ENCODE measurements around the gene ANKLE1.
"Not testable (repeated sequence)": the region's sequence is repeated elsewhere in the genome, so short reads cannot be mapped to it uniquely, and the experiment has no call there.

ANKLE1 gene

DNA sequence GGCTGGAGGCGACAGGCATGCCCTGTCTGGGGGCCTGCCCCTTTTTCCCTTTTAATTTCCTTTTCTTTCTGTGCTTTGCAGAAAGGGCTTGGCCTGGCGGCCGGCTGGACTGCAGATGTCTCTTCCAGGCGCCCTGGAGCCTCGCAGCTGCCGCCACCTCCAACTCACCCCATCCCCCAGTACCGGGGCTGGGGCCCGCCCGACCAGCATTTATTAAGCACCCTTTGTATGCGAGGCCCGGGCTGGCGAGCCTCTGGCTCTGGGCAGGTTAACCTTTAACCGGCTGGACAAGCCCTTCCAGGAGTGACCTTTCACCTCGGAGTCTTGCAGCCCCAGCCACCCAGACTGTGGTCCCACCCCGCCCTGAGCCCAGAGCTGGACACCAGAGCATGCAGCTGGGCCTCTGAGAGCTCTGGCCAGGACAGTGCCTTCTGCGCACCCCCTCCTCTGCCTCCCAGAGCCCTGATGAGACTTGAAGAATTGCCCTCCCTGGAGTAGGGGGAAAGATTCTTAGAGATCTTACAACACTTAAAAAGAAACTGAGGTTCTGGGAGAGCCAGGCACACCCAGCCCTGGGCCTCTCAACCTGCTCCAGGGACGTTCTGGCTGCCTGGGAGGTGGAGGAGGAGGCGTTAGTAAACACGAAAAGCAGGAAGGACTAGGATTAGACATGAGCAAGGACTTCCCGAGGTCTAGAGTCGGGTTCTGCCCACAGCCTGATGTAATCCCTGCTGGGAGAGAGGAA lies 34.8 kb upstream of the ANKLE1 start:
- DNase-seq (ENCODE audit: low spot score) = no peak

DNA sequence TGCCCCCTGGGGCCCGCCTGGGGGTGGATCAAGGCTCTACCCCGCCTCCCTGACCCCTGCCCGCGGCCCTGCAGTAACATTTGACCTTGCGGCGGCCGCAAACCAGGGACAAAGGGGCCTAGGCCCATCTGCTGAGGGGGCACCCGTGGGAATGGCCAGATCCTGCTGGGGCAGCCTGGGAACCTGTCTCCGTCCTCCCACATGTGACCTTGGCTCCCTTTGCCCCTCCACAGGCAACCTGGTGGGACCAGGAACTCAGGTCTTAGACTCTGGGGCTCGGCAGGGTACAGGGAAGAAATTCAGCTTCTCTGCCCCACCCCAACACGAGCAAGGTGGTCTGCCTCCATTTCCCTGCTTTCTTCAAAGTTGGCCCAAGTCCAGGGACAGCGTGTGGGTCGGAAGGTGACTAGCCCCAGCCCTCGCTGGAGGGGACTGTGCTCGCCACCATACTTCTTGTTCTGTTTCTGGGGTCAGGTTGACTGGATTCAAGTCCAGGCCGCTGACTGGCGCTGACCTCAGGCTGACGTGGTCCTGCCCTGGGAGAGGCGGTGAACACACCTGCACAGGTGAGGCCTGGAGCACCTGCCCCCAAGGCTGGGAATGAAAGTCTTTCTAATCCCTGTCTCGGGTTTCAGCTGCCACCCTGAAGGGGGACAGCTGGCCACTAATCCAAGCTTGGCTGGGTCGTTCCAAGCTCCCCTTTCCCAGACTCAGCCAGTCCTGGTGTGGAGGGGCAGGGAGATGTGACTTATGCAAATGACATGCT lies 33.5 kb upstream of the ANKLE1 start:
- DNase-seq (ENCODE audit: low spot score) = no peak

DNA sequence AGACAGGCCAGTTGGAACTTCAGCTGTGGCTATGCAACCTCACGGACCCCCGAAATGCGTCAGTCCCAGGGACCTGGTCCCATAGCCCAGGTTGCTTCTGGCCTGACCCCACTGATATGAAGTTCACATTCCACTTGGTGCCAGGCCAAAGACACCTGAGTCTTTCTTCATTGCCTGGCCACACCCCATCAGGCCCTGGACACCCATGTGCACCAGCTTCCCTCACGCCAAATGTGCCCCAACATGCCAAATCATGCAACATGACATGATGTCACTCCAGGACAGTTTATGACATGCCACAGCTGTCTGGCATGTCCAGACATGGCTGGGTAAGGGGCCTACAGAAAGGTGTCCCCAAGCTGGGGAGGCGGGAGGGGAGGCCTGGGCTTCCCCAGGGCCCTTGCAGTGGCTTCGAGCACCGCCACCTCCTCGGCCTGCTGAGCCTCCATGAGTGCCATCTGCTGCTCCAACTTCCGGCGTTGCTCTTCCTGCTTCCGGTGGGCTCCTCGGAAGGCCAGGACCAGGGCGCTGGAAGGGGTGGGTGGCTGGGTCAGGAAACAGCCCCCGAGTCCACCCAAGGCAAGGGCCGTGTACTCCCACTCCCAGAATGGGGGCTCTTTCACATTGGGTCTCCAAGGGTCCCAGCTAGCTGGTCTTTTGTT lies 31.7 kb upstream of the ANKLE1 start:
- DNase-seq (ENCODE audit: low spot score) = no peak

DNA sequence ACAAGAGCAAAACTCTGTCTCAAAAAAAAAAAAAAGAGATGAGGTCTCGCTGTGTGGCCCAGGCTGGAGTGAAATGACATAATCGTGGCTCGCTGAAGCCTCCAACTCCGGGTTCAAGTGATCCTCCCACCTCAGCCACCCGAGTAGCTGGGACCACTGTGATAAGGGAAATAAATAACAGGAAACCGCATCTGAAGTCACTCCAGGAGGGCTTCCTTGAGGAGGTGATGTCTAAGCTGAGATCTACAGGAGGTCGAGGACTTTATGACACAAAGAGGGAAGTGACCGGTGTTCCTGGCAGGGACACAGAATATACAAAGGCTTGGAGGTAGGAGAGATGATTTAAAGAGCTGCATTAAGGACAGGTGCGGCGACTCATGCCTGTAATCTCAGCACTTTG lies 27.1 kb upstream of the ANKLE1 start:
- no peak for DNase-seq (ENCODE audit: low spot score)

DNA sequence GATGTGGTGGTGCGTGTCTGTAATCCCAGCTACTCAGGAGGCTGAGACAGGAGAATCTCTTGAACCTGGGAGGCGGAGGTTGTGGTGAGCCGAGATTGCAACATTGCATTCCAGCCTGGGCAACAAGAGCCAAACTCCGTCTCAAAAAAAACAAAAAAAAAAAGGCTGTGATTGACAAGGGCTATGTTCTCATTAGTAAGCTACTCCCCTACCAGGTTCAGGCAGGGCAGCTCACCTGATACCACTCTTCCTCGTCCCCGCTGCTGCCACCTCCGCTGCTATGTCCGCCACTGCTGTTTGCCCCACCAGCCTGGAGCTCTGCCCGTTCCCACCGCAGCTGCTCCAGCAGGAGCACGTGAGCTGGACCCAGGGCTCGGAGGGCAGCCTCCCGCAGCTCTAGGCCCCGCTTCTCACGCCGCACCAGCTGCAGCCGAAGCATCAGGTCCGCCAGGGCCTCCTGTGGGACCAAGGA lies 26.5 kb upstream of the ANKLE1 start:
- no peak for DNase-seq (ENCODE audit: low spot score)

DNA sequence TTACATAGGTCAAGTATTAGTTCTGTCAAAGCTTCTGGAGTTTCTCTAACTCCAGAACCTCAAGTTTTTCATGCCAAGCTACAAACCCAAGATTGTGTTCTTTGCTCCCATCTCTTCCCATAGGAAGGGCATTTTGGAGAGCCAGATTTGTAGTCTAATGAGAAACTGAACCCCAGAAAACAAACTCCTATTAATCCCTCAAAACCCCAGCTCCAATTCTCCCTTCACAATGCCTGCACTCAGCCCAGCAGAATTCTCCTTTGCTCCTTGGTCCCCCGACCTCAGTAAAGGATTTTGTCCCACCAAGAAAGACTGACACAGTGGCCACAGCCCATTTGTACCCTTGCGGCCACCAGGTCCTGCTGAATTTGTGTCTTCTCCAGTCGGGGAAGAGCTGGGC lies 25.6 kb upstream of the ANKLE1 start:
- no peak for DNase-seq (ENCODE audit: low spot score)

DNA sequence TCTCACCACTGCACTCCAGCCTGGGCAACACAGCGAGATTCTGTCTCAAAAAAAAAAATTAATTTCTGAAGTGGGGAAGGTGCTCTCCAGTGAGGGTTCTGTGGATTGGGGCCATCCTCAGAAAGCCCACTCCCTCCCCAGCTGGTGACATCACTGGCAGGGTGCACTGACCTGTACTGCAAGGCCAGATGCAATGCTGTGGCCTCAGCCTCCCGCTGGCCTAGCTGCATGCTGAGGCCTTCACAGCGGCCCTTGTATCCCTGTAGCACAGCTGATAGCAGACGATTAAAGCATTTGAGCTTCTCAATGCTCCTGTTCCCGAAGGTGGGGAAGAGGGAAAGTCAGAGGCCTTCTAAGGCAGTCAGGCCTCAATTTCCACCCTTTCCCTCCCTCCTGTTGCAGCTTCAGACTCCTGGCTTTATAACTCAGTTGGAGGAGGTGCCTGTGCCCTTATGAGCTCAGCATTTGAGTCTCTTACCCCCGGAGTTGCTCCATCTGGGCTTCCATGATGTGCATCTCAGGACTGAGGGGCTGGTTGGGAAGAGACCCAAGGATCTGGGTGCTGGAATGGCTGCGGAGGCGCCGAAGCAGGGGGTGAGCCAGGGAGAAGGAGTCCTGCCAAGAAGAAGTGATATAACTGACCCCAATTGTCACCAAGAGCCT lies 22.5 kb upstream of the ANKLE1 start:
- no peak for DNase-seq (ENCODE audit: low spot score)

DNA sequence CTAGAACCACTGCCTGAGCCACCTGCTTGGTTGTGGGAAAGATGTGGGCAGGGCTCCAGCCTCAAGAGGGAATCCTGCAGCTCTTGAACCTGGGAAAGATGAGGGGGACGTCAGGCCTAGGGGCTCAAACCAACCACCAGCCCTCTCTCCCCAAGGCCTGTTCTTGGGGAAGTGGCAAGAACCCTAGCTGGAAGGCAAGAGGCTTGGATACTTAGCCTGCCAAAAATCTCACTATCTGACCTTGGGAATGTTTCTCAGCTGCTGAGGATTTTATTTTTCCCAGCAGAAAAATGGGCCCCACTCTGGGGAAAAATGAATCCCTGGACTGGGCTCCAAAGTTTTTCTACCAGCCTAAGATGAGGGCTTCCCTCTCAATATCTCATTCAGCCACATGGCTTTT lies 21.8 kb upstream of the ANKLE1 start:
- no peak for DNase-seq (ENCODE audit: low spot score)

DNA sequence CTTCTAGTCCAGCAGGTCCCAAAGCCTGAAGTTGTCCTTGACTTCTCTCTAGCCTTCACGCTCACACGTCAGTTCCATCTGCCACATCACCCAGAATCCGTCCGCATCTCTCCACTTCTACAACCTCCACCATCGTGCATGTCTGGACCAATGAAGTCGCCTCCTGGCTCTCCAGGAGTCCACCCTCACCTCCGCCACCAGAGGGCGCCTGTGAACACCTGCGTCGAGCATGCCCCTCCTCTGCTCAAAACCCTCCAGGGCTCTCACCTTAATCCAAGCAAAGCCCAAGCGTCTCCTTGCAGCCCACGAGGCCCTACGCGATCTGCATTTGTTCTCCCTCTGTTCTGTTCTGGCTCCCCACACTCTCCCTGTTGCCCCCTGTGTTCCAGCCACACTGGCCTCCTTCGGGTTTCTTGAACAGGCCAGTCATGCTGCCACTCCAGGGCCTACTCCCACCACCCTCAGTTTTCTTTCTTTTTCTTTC lies 20.8 kb upstream of the ANKLE1 start:
- no peak for DNase-seq (ENCODE audit: low spot score)

DNA sequence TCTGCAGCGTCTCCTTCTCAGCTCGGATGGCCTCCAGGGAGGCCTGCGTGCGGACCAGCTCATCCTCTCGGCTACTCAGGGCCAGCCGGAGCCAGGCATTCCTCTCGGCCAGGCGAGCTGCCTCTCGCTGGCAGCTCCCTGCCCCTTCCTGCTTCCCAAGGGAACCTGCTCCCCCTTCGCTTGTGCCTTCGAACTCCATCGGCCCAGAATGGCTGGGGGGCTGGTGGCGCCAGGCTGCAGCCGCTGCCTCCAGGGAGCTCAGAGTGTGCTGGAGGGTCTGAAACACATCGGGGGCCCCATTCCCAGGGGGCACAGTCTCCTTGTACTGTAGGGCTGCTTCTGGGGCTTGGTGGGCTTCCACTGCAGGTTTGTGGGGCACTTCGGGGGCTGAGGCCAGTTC lies 19.1 kb upstream of the ANKLE1 start:
- no peak for DNase-seq (ENCODE audit: low spot score)

DNA sequence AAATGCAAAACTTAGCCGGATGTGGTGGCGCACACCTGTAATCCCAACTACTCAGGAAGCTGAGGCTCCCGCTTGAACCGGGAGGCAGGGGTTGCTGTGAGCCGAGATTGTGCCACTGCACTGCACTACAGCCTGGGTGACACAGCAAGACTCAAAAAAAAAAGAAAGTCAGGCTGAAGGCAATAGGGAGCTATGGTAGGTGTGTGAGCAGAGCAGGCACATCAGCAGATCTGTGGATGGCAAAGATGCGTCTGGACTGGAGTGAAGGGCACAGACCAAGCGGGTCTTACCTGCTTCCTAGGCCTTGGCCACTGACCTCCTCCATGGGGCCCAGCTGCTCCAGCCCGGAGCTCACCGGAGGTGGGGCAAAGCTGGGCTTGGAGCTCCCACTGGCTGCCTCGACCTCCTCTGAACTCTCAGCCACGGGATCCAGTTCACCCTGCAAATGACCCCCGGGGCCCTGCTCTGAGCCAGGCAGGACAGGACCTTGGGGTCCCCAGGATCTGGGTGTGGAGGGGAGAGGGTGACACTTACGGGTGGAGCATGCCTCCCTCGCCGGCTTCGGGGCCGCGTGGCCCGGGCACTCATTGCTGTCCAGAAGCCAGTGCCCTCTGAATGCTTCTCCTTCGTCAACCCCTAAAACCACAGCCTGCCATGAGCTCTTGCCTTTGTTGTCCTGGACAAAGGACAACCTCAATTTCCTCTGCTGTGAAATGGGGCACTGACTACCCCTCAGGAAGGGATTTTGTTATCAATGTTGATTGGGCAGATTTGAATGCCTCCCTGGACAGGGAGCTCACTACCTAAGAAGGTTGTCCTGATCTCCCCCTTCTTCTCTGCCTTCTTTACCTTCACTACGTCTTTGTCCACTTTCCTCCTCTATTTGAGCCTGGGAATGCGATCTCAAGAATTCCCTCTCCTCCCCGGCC lies 17.7 kb upstream of the ANKLE1 start:
- DNase-seq (ENCODE audit: low spot score) = no peak

DNA sequence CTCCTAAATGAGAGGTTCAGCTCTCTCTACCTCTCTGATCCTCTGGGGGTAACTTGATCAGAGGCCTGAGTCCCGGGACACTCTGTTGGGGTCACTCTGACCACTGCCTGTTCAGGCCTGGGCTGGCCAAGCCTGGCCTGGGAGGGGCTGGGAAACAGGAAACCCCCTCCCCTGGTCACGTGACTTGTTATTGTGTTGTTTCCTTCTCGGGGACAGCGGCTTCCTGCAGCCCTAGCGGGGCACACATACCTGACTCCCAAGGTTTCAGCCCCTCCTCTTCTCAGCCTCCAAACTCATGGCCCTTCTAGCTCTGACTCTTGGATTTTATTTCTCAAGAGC lies 17.1 kb upstream of the ANKLE1 start, which contains the start of gene USHBP1:
Gene USHBP1 (minus strand): TSS at position 105 of the 339 bp plus-strand sequence. CDS start 446 bp downstream, outside the sequence.
- DNase-seq (ENCODE audit: low spot score) = no peak

DNA sequence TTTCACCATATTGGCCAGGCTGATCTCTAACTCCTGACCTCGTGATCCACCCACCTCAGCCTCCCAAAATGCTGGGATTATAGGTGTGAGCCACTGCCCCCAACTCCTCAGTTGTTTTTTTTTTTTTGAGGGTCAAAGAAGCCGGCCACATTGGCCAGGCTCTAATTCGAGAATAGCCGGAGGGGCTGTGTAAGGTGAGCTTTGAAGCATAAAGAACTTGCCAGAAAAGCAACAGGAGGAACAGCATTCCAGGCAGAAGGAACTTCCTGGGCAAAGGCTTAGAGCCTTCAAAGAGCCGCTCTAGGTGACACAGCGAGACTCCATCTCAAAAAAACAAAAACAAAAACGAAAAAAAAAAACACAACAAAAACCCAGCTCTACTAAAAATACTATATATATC lies 15.7 kb upstream of the ANKLE1 start:
- DNase-seq (ENCODE audit: low spot score) = no peak

DNA sequence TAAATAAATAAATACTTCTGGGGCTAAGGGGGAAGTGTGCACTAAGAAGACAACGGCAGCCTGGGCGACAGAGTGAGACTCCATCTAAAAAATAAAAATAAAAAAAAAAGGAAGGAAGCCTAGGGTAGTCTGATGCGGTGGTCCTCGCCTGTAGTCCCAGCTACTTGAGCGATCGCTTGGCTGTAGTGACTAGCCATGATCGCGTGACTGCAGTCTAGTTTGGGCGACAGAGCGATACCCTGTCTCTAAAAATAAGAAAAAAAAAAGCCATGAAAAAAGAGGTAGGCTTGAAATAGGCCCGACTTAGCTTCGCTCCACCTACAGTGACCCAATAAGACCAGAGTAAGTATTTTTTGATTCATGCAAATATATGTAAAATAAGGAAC lies 15.1 kb upstream of the ANKLE1 start:
- no peak for DNase-seq (ENCODE audit: low spot score)

DNA sequence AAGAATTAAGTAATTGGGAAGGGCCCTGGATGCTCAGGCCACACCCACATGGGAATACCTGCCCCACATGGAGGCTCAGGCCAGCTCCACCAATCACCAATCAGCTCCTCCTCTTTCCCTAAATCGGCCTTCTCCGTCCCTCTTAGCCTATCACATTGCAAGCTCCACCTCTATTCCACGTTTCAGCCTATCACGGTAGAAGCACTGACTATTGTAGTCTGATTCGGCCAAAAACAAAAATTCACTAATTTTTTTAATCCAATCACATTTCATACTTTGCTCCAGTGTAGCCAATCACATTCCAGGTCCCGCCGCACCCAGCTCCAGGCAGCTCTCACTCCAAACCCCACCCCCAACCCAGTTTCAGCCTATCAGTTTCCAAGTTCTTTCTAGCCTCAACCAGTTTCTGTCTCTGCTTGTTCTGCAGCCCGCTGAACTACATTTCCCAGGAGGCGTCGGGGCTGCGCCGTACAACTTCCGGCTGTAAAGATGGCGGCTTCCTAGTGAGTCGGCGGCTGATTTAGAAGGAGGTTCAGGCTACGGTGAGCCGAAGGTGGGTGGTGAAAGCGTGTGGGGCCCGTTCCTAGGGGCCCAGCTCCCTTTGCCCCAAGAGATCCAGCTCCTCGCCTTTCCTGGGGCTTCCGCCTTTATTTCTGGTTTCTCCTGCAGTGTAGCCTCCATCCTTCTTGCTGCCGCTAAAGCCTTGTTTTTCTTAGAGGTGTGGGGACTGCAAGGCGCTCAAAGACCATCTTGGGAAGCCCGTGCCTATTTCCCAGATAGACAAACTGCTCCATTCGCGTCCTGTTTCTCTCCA lies 14.5 kb upstream of the ANKLE1 start, which contains the start of gene BABAM1:
Gene BABAM1 (plus strand): TSS at position 469 of the 814 bp plus-strand sequence. CDS start 1,364 bp downstream, outside the sequence.
- DNase-seq (ENCODE audit: low spot score) = peak; percentile 96

DNA sequence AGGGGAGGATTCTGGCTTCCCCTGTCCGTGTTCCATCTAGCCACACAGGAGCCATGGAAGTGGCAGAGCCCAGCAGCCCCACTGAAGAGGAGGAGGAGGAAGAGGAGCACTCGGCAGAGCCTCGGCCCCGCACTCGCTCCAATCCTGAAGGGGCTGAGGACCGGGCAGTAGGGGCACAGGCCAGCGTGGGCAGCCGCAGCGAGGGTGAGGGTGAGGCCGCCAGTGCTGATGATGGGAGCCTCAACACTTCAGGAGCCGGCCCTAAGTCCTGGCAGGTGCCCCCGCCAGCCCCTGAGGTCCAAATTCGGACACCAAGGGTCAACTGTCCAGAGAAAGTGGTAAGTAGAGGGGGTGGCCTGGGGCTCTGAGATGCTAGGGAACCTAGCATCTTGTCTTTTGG lies 12.9 kb upstream of the ANKLE1 start:
- DNase-seq (ENCODE audit: low spot score) = no peak

DNA sequence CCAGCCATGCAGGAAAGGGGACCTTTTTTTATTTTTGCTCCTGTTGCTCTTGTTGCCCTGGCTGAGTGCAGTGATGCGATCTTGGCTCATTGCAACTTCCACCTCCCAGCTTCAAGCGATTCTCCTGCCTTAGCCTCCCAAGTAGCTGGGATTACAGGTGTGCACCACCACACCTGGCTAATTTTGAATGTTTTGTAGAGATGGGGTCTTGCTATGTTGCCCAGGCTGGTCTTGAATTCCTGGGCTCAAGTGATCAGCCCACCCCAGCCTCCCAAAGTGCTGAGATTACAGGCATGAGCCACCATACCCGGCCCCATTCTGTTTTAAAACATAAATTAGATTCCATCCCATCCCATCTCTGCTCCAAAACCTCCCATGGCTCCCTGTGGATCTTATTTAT lies 6.8 kb upstream of the ANKLE1 start:
- DNase-seq (ENCODE audit: low spot score) = not testable (repeated sequence)

DNA sequence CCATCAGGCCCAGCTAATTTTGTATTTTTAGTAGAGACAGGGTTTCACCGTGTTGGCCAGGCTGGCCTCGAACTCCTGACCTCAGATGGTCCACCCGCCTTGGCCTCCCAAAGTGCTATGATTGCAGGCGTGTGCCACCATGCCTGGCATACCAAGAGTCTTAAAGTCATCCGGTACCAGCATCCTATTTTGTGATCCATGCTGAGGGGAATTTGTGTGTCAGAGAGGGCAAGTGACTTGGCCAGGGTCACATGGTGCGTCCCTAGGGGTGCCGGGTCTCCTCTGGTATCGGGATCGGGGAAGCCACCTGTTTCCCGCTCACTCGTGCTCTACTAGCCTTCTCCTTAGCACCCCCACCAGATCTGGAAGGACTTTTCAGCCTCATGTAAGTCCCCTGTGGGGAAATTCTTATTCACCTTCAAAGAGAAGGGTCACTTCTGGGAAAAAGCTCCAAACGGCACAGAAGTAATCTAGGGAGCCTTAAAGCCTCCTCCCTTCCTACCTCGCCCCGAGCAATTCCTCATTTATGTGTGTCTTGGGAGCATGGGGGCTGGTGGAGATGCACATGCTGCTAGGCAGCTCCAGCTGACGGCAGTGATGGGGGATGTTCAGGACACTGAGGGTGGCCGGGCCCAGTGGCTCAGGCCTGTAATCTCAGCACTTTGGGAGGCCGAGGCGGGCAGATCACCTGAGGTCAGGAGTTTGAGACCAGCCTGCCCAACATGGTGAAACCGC lies 6.1 kb upstream of the ANKLE1 start:
- DNase-seq (ENCODE audit: low spot score) = no peak

DNA sequence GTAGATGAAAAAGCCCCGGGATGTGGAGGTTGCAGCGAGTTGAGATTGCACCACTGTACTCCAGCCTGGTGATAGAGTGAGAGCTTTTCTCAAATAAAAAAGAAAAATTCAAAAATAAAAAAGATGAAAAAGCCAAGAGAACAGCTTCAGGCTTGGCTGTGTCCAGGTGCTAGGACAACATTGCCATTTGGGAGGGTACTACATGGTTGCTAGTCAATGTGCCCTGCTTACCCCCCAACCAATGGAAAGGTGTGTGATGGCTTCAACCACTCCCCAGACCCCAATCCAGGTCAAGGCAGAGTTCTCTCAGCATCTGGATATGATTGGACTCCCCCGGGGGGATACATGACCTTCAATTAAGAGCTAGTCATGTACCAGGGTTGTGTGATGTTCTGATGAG lies 2.3 kb upstream of the ANKLE1 start:
- no peak for DNase-seq (ENCODE audit: low spot score)
